ENCODE data around the gene KHDRBS2.

- TF ChIP-seq EZH2 (IDR thresholded peaks at IDR 0.05) (no peak), POLR2AphosphoS5 (IDR thresholded peaks at IDR 0.05; ENCODE audit: borderline replicate concordance, low read depth, low read length) (no peak), FOXP2 (optimal IDR thresholded peaks at IDR 0.05; ENCODE audit: control extremely low read depth, extremely low read length, insufficient read depth) (no peak)
Measured at GRCh38 chr6:61989616-61990015, 296.4 kb downstream of the KHDRBS2 start.

Data from SK-N-MC (cell line).